NB4 (cell line): ENCODE data around the gene HHATL.

ENCODE experiments used
- DNase-seq: peaks from one replicate; pipeline ENCODE4 v3.0.0; 2010; ENCODE audit warnings: low read depth
- H3K4me3 ChIP-seq: one replicate; pipeline ENCODE4 v1.5.1; 2011; ENCODE audit warnings: mild to moderate bottlenecking, low read depth, low read length, moderate library complexity
- CTCF ChIP-seq: IDR thresholded peaks from one replicate; pipeline ENCODE4 v1.5.1; 2012; ENCODE audit warnings: low read depth, low read length
- MAX ChIP-seq: IDR thresholded peaks from 2 replicates; pipeline ENCODE4 v1.6.1; 2011; ENCODE audit warnings: low read depth, low read length
- MYC ChIP-seq: IDR thresholded peaks from 2 replicates; pipeline ENCODE4 v1.6.1; 2011; ENCODE audit warnings: low read depth, low read length
- POLR2A ChIP-seq: IDR thresholded peaks from 2 replicates; pipeline ENCODE4 v1.6.1; 2011; ENCODE audit warnings: mild to moderate bottlenecking; ENCODE audit not compliant: insufficient read length; ENCODE audit errors: extremely low read depth

HHATL gene

GRCh38 chr3:42742688-42743087 is 40.1 kb upstream of the HHATL start:
- DNase-seq = no peak
- TF ChIP-seq MAX (no peak), MYC (no peak), CTCF (no peak), POLR2A (no peak)
- no peak overlapping the region for H3K4me3 ChIP-seq

- H3K4me3 ChIP-seq = no peak overlapping the region
- DNase-seq = no peak
- TF ChIP-seq CTCF = no peak
- TF ChIP-seq MYC = no peak
- no peak for TF ChIP-seq POLR2A
- no peak for TF ChIP-seq MAX
Measured at GRCh38 chr3:42742259-42742658, 39.7 kb upstream of the HHATL start.

- no peak for TF ChIP-seq POLR2A
- no peak for TF ChIP-seq MAX
- TF ChIP-seq MYC = no peak
- TF ChIP-seq CTCF = no peak
- no peak for DNase-seq
- no peak overlapping the region for H3K4me3 ChIP-seq
Measured at GRCh38 chr3:42741796-42742195, 39.2 kb upstream of the HHATL start.

GRCh38 chr3:42739401-42740158 is 37.0 kb upstream of the HHATL start:
- DNase-seq = no peak
- TF ChIP-seq MYC = no peak
- no peak for TF ChIP-seq MAX
- TF ChIP-seq POLR2A = no peak
- TF ChIP-seq CTCF = no peak
- H3K4me3 ChIP-seq = no peak overlapping the region

- no peak overlapping the region for H3K4me3 ChIP-seq
- no peak for DNase-seq
- no peak for TF ChIP-seq MAX
- TF ChIP-seq CTCF = no peak
- no peak for TF ChIP-seq MYC
- TF ChIP-seq POLR2A = no peak
Measured at GRCh38 chr3:42736531-42736930, 33.9 kb upstream of the HHATL start.
